LNCAP (cell line): ENCODE results near the gene SIRT5.

Source experiments
- CTCF ChIP-seq: fragments of 450-650 bp; IDR thresholded peaks from 2 replicates; pipeline ENCODE4 v1.5.1; 2017; ENCODE audit warnings: mild to moderate bottlenecking

Gene SIRT5

GRCh38 chr6:13541496-13541895 is 32.9 kb upstream of the SIRT5 start:
- TF ChIP-seq CTCF = no peak

- no peak for TF ChIP-seq CTCF
Observed at GRCh38 chr6:13544454-13545186, 29.8 kb upstream of the SIRT5 start.

- TF ChIP-seq CTCF = no peak
Observed at GRCh38 chr6:13545885-13546284, 28.5 kb upstream of the SIRT5 start.

GRCh38 chr6:13548500-13549210 is 25.7 kb upstream of the SIRT5 start:
- no peak for TF ChIP-seq CTCF

GRCh38 chr6:13550656-13551055 is 23.7 kb upstream of the SIRT5 start:
- TF ChIP-seq CTCF = no peak

GRCh38 chr6:13553646-13554045 is 20.8 kb upstream of the SIRT5 start:
- TF ChIP-seq CTCF = no peak

GRCh38 chr6:13554929-13555333 is 19.5 kb upstream of the SIRT5 start:
- TF ChIP-seq CTCF = no peak
